ENCODE results near the gene ELOVL1.

DNA sequence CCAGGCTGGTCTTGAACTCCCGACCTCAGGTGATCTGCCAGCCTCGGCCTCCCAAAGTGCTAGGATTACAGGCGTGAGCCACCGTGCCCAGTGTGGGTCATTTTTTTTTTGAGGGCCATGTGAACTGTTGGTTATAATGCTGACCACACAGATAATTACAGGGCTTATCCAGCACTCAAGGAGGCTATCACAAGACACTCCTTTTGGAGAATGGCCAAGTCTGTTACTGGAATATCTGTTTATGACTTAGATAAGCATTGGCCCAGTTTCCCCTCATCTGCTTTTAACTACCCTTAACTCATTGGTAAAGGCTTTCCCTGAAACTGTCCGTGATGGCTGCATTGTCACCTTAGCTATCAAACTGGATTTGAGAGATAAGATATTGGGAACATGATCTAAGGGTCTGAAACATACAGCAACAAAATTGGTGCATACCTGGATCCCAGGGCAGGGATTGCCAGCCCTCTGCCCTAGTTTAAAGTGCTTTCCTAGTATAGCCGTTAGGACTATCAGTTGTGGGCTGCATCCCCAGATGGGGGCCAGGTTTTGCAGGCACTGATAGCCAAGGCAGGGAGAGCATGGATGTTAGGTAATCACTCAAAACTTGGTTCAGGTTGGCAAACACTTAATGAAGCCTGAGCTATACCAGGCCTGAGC, 37.5 kb upstream of the ELOVL1 start:
- TF ChIP-seq SMC3 (IDR thresholded peaks at IDR 0.05) (no peak), BHLHE40 (IDR thresholded peaks at IDR 0.05; ENCODE audit: low read depth, low read length) (no peak), CTCF (IDR thresholded peaks at IDR 0.05) (no peak), USF2 (IDR thresholded peaks at IDR 0.05) (no peak), EP300 (IDR thresholded peaks at IDR 0.05) (no peak), CHD2 (IDR thresholded peaks at IDR 0.05; ENCODE audit: low read length, partially characterized antibody) (no peak)
- TF ChIP-seq, protein P1, sequence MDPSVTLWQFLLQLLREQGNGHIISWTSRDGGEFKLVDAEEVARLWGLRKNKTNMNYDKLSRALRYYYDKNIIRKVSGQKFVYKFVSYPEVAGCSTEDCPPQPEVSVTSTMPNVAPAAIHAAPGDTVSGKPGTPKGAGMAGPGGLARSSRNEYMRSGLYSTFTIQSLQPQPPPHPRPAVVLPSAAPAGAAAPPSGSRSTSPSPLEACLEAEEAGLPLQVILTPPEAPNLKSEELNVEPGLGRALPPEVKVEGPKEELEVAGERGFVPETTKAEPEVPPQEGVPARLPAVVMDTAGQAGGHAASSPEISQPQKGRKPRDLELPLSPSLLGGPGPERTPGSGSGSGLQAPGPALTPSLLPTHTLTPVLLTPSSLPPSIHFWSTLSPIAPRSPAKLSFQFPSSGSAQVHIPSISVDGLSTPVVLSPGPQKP (IDR thresholded peaks at IDR 0.05; ENCODE audit: low read depth, low read length), result no peak

Measured in A549 (cell line).